HCT116 (cell line): ENCODE measurements around the gene NCAPG2. TPM values are rescaled to one million over a fixed set of nuclear protein-coding genes. Genes with fewer than 3 reads are reported as not detected.

Experiments used
- ATAC-seq: fragments of 200-7000 bp; cut with Tn5 transposase; 2 replicates; pipeline ENCODE4 v1.9.1; 2020; ENCODE audit warnings: mild to moderate bottlenecking, moderate library complexity
- BruUV-seq: library from RNA; stranded (reverse); fragments of 400-500 nt; replicated peaks from 2 replicates; lab custom pipeline; 2021; lab: Mats Ljungman, UMichigan
- CTCF ChIA-PET: fragments of 300-600 bp; sonication (Branson Sonifier 250); formaldehyde crosslinking; loops from one replicate; lab custom pipeline; 2021; ENCODE audit warnings: antibody characterized with exemption; lab: Charles Lee
- POLR2A ChIA-PET: fragments of 300-600, 350-600 bp; sonication (Branson Sonifier 250); formaldehyde crosslinking; loops from one replicate; lab custom pipeline; 2021; ENCODE audit warnings: antibody characterized with exemption; lab: Charles Lee
- RAD21 ChIA-PET, 2 experiments: fragments of 300-600 bp; sonication (Branson Sonifier 250); formaldehyde crosslinking; loops; one replicate each; lab custom pipeline; 2023; ENCODE audit warnings: low total read pairs in 2 of 2; ENCODE audit not compliant: uncharacterized antibody in 2 of 2, unreplicated experiment in 2 of 2, low non-redundant PET in 1 of 2; lab: Charles Lee
- DNase-seq: peaks from one replicate; pipeline ENCODE4 v3.0.0-alpha.2; 2010; ENCODE audit warnings: low read depth, low spot score
- H2AFZ ChIP-seq: fragments of 200-600 bp; shearing (Covaris generic), sonication (generic); 2 replicates; pipeline ENCODE4 v1.6.1; 2017; ENCODE audit warnings: low read depth, mixed run types, mixed read lengths, antibody characterized with exemption, low read length; ENCODE audit not compliant: poor library complexity, severe bottlenecking
- H3K27ac ChIP-seq: 2 replicates; pipeline ENCODE4 v1.5.1; 2012; ENCODE audit warnings: low read depth, low read length
- H3K27me3 ChIP-seq: fragments of 200-600 bp; sonication (generic); 2 replicates; pipeline ENCODE4 v1.6.1; 2016; ENCODE audit warnings: mixed run types, low read length, mixed read lengths; ENCODE audit not compliant: insufficient read depth
- H3K36me3 ChIP-seq, 2 experiments: fragments of 200-500 bp in 1 of 2; fragments of 200-600 bp in 1 of 2; sonication (Bioruptor generic) in 1 of 2; sonication (generic) in 1 of 2; 2 replicates each; pipeline versions ENCODE4 v1.5.1 to v1.6.1; 2014 to 2016; ENCODE audit warnings: low read length in 2 of 2, inconsistent platforms in 1 of 2, mixed read lengths in 1 of 2, mixed run types in 1 of 2; ENCODE audit not compliant: insufficient read depth in 2 of 2, control insufficient read depth in 1 of 2
- H3K4me1 ChIP-seq, 2 experiments: fragments of 200-600 bp in 1 of 2; sonication (generic) in 1 of 2; 2 replicates each; pipeline versions ENCODE4 v1.5.1 to v1.6.1; 2012 to 2017; ENCODE audit warnings: low read length in 2 of 2, inconsistent platforms in 1 of 2, mild to moderate bottlenecking in 1 of 2, mixed read lengths in 1 of 2, mixed run types in 1 of 2, moderate library complexity in 1 of 2; ENCODE audit not compliant: insufficient read depth in 2 of 2, control insufficient read depth in 1 of 2
- H3K4me2 ChIP-seq: fragments of 200-600 bp; sonication (generic); 2 replicates; pipeline ENCODE4 v1.6.1; 2017; ENCODE audit warnings: mixed run types, low read length, mixed read lengths
- H3K4me3 ChIP-seq, 2 experiments: fragments of 200-600 bp in 1 of 2; sonication (generic) in 1 of 2; replicated peaks in 1 of 2; 2 replicates each; pipeline ENCODE4 v1.5.1; 2011 to 2016; ENCODE audit warnings: low read length in 2 of 2, control low read depth in 1 of 2, low read depth in 1 of 2, mild to moderate bottlenecking in 1 of 2, mixed read lengths in 1 of 2, mixed run types in 1 of 2
- H3K79me2 ChIP-seq: fragments of 200-600 bp; sonication (generic); 2 replicates; pipeline ENCODE4 v1.6.1; 2017; ENCODE audit warnings: mild to moderate bottlenecking, mixed run types, low read length, moderate library complexity, mixed read lengths; ENCODE audit not compliant: insufficient read depth
- H3K9ac ChIP-seq: fragments of 200-600 bp; sonication (generic); 2 replicates; pipeline ENCODE4 v1.6.1; 2016; ENCODE audit warnings: low read length, mixed read lengths
- H3K9me2 ChIP-seq: fragments of 200-600 bp; sonication (generic), shearing (Covaris generic); 2 replicates; pipeline ENCODE4 v1.6.1; 2017; ENCODE audit warnings: mixed run types, mild to moderate bottlenecking, moderate library complexity; ENCODE audit not compliant: insufficient read depth
- H3K9me3 ChIP-seq, 2 experiments: fragments of 200-500 bp in 1 of 2; fragments of 200-600 bp in 1 of 2; sonication (Bioruptor generic) in 1 of 2; sonication (generic) in 1 of 2; 2 replicates each; pipeline ENCODE4 v1.6.1; 2014 to 2017; ENCODE audit warnings: low read length in 2 of 2, mixed read lengths in 2 of 2, inconsistent platforms in 1 of 2, low read depth in 1 of 2, mild to moderate bottlenecking in 1 of 2, mixed run types in 1 of 2, moderate library complexity in 1 of 2; ENCODE audit not compliant: control insufficient read depth in 1 of 2, insufficient read depth in 1 of 2
- H4K20me1 ChIP-seq: fragments of 200-600 bp; sonication (generic), shearing (Covaris generic); 2 replicates; pipeline ENCODE4 v1.6.1; 2017; ENCODE audit warnings: mixed run types, mild to moderate bottlenecking, moderate library complexity; ENCODE audit not compliant: insufficient read depth
- CBX3 ChIP-seq: IDR thresholded peaks from 2 replicates; pipeline ENCODE4 v1.6.1; 2012; ENCODE audit warnings: low read depth
- CEBPB ChIP-seq: IDR thresholded peaks from 2 replicates; pipeline ENCODE4 v1.6.1; 2012; ENCODE audit warnings: low read depth
- EZH2 ChIP-seq: fragments of 200-600 bp; sonication (generic); IDR thresholded peaks from 2 replicates; pipeline ENCODE4 v1.6.1; 2017; ENCODE audit warnings: antibody characterized with exemption, mixed run types
- FOSL1 ChIP-seq: IDR thresholded peaks from 2 replicates; pipeline ENCODE4 v1.6.1; 2012; ENCODE audit warnings: low read depth
- POLR2A ChIP-seq: IDR thresholded peaks from 2 replicates; pipeline ENCODE4 v1.7.0; 2011; ENCODE audit warnings: borderline replicate concordance; ENCODE audit not compliant: insufficient read depth, insufficient read length; ENCODE audit errors: extremely low read depth
- POLR2AphosphoS5 ChIP-seq: IDR thresholded peaks from 2 replicates; pipeline ENCODE4 v1.6.1; 2011; ENCODE audit warnings: mild to moderate bottlenecking, low read depth, low read length, moderate library complexity
- RAD21 ChIP-seq: IDR thresholded peaks from 2 replicates; pipeline ENCODE4 v1.6.1; 2012; ENCODE audit warnings: low read depth, mild to moderate bottlenecking
- SIN3A ChIP-seq: IDR thresholded peaks from 2 replicates; pipeline ENCODE4 v1.6.1; 2012; ENCODE audit warnings: low read depth
- SP1 ChIP-seq: IDR thresholded peaks from 2 replicates; pipeline ENCODE4 v1.6.1; 2012; ENCODE audit warnings: low read depth
- SRF ChIP-seq: IDR thresholded peaks from 2 replicates; pipeline ENCODE4 v1.6.1; 2012; ENCODE audit warnings: low read depth
- TCF7L2 ChIP-seq: IDR thresholded peaks from 2 replicates; pipeline ENCODE4 v1.7.0; 2011; ENCODE audit warnings: borderline replicate concordance, inconsistent platforms; ENCODE audit not compliant: insufficient read depth, insufficient read length; ENCODE audit errors: extremely low read depth
- YY1 ChIP-seq: IDR thresholded peaks from 2 replicates; pipeline ENCODE4 v1.6.1; 2011; ENCODE audit warnings: low read length, low read depth, moderate library complexity, mild to moderate bottlenecking; ENCODE audit not compliant: insufficient replicate concordance; ENCODE audit errors: extremely low read depth
- ZFX ChIP-seq: fragments of 450-650 bp; IDR thresholded peaks from 2 replicates; pipeline ENCODE4 v1.6.1; 2017
- ZNF274 ChIP-seq: fragments of 200-500 bp; sonication (Bioruptor generic); IDR thresholded peaks from 2 replicates; pipeline ENCODE4 v1.6.1; 2014; ENCODE audit warnings: mild to moderate bottlenecking, low read depth, low read length, inconsistent platforms
- intact Hi-C: fragments of 100-400 bp; cut with micrococcal nuclease; formaldehyde crosslinking; loops from 2 replicates; pipeline ENCODE4 v1.10.0; 2022
- total RNA-seq: library from RNA; stranded (reverse); gene quantifications from one replicate; pipeline ENCODE4 v1.2.1, GENCODE V29; 2021; ENCODE audit not compliant: unreplicated experiment
- TF ChIP-seq, protein P1 (sequence below): IDR thresholded peaks from 2 replicates; pipeline ENCODE4 v1.6.1; 2012; ENCODE audit warnings: low read depth
- TF ChIP-seq, protein P2 (sequence below): IDR thresholded peaks from 2 replicates; pipeline ENCODE4 v1.6.1; 2012
- TF ChIP-seq, protein P3 (sequence below), 3 experiments: fragments of 200-600 bp in 1 of 3; sonication (generic) in 1 of 3; IDR thresholded peaks in 2 of 3; conservative IDR thresholded peaks in 1 of 3; 2 replicates each; pipeline ENCODE4 v1.5.1; 2012 to 2017; ENCODE audit warnings: low read depth in 2 of 3, low read length in 2 of 3, antibody characterized with exemption in 1 of 3, borderline replicate concordance in 1 of 3, control low read depth in 1 of 3, mild to moderate bottlenecking in 1 of 3, mixed read lengths in 1 of 3, mixed run types in 1 of 3, moderate library complexity in 1 of 3; ENCODE audit not compliant: insufficient read depth in 1 of 3
- TF ChIP-seq, protein P4 (sequence below): IDR thresholded peaks from 2 replicates; pipeline ENCODE4 v1.6.1; 2012
- TF ChIP-seq, protein P5 (sequence below): IDR thresholded peaks from 2 replicates; pipeline ENCODE4 v1.6.1; 2011; ENCODE audit warnings: mild to moderate bottlenecking, low read length, moderate library complexity; ENCODE audit not compliant: insufficient replicate concordance; ENCODE audit errors: extremely low read depth

NCAPG2 gene
- total RNA-seq, 1 experiment from 2014 or later = 73.1 TPM

DNA sequence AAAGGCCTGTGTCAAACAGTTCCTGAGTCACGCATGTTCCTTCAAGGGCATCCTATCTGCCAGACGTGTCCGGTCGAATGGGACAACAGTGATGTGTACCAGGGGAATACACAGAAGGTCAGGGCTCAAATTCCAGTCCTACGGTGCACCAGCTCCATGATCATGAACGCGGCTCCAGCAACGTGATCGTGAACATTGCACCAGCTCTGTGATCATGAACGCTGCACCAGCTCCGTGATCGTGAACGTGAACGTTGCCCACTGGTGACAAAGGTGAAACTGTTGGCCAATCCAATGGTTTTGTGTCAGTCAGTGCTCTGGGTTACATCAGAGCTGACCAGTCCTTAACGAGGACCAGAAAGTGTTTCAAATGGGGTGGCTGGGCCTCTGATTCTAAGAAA is 112.7 kb downstream of the NCAPG2 start:
- POLR2A ChIA-PET = no interaction called here
- no TSS peak for BruUV-seq

More for the DNA sequence above, 112.7 kb downstream of the NCAPG2 start:
- DNase-seq (no peak), ATAC-seq (no peak)
- Histone ChIP-seq H3K27ac (no peak overlapping the region), H3K27me3 (no peaks in the 10 kb centered on the region; the same call in 1 of the 2 replicates), H2AFZ (no peak overlapping the region), H3K9me2 (no peaks in the 10 kb centered on the region), H3K79me2 (no peaks in the 10 kb centered on the region), H3K9ac (no peak overlapping the region), H3K36me3 (no peaks in the 10 kb centered on the region), H3K4me3 (no peak overlapping the region), H3K4me1 (no peaks in the 10 kb centered on the region; a peak in 1 of 4 replicates), H4K20me1 (no peaks in the 10 kb centered on the region), H3K9me3 (peaks cover 0 to 3% of the 10 kb centered on the region in 2 experiments; a peak in 2 of 4 replicates), H3K4me2 (no peak overlapping the region)
- ChIA-PET RAD21 (no interaction called here), CTCF (no interaction called here)
- intact Hi-C loops = no loop called here
- no peak for TF ChIP-seq POLR2AphosphoS5
- TF ChIP-seq FOSL1 = no peak
- no peak for TF ChIP-seq SP1
- TF ChIP-seq TCF7L2 = no peak
- TF ChIP-seq YY1 = no peak
- TF ChIP-seq EZH2 = no peak
- TF ChIP-seq CBX3 = no peak
- no peak for TF ChIP-seq ZFX
- TF ChIP-seq, protein P1, sequence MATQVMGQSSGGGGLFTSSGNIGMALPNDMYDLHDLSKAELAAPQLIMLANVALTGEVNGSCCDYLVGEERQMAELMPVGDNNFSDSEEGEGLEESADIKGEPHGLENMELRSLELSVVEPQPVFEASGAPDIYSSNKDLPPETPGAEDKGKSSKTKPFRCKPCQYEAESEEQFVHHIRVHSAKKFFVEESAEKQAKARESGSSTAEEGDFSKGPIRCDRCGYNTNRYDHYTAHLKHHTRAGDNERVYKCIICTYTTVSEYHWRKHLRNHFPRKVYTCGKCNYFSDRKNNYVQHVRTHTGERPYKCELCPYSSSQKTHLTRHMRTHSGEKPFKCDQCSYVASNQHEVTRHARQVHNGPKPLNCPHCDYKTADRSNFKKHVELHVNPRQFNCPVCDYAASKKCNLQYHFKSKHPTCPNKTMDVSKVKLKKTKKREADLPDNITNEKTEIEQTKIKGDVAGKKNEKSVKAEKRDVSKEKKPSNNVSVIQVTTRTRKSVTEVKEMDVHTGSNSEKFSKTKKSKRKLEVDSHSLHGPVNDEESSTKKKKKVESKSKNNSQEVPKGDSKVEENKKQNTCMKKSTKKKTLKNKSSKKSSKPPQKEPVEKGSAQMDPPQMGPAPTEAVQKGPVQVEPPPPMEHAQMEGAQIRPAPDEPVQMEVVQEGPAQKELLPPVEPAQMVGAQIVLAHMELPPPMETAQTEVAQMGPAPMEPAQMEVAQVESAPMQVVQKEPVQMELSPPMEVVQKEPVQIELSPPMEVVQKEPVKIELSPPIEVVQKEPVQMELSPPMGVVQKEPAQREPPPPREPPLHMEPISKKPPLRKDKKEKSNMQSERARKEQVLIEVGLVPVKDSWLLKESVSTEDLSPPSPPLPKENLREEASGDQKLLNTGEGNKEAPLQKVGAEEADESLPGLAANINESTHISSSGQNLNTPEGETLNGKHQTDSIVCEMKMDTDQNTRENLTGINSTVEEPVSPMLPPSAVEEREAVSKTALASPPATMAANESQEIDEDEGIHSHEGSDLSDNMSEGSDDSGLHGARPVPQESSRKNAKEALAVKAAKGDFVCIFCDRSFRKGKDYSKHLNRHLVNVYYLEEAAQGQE = no peak
- TF ChIP-seq, protein P2, sequence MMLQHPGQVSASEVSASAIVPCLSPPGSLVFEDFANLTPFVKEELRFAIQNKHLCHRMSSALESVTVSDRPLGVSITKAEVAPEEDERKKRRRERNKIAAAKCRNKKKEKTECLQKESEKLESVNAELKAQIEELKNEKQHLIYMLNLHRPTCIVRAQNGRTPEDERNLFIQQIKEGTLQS = no peak
- TF ChIP-seq, protein P3, sequence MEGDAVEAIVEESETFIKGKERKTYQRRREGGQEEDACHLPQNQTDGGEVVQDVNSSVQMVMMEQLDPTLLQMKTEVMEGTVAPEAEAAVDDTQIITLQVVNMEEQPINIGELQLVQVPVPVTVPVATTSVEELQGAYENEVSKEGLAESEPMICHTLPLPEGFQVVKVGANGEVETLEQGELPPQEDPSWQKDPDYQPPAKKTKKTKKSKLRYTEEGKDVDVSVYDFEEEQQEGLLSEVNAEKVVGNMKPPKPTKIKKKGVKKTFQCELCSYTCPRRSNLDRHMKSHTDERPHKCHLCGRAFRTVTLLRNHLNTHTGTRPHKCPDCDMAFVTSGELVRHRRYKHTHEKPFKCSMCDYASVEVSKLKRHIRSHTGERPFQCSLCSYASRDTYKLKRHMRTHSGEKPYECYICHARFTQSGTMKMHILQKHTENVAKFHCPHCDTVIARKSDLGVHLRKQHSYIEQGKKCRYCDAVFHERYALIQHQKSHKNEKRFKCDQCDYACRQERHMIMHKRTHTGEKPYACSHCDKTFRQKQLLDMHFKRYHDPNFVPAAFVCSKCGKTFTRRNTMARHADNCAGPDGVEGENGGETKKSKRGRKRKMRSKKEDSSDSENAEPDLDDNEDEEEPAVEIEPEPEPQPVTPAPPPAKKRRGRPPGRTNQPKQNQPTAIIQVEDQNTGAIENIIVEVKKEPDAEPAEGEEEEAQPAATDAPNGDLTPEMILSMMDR (IDR thresholded peaks at IDR 0.05 in 2 of 3, conservative IDR thresholded peaks at IDR 0.05 in 1 of 3; ENCODE audit: borderline replicate concordance in 1 of 3, insufficient read depth in 1 of 3, low read depth in 2 of 3, low read length in 2 of 3) = no peak
- TF ChIP-seq RAD21 = no peak
- no peak for TF ChIP-seq SIN3A
- TF ChIP-seq, protein P4, sequence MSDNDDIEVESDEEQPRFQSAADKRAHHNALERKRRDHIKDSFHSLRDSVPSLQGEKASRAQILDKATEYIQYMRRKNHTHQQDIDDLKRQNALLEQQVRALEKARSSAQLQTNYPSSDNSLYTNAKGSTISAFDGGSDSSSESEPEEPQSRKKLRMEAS = no peak
- TF ChIP-seq POLR2A = no peak
- no peak for TF ChIP-seq ZNF274
- no peak for TF ChIP-seq SRF
- no peak for TF ChIP-seq CEBPB
- TF ChIP-seq, protein P5, sequence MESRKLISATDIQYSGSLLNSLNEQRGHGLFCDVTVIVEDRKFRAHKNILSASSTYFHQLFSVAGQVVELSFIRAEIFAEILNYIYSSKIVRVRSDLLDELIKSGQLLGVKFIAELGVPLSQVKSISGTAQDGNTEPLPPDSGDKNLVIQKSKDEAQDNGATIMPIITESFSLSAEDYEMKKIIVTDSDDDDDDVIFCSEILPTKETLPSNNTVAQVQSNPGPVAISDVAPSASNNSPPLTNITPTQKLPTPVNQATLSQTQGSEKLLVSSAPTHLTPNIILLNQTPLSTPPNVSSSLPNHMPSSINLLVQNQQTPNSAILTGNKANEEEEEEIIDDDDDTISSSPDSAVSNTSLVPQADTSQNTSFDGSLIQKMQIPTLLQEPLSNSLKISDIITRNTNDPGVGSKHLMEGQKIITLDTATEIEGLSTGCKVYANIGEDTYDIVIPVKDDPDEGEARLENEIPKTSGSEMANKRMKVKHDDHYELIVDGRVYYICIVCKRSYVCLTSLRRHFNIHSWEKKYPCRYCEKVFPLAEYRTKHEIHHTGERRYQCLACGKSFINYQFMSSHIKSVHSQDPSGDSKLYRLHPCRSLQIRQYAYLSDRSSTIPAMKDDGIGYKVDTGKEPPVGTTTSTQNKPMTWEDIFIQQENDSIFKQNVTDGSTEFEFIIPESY = no peak
